ENCODE measurements around the gene UQCC5.

The UQCC5 gene, protein sequence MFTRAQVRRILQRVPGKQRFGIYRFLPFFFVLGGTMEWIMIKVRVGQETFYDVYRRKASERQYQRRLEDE

DNA sequence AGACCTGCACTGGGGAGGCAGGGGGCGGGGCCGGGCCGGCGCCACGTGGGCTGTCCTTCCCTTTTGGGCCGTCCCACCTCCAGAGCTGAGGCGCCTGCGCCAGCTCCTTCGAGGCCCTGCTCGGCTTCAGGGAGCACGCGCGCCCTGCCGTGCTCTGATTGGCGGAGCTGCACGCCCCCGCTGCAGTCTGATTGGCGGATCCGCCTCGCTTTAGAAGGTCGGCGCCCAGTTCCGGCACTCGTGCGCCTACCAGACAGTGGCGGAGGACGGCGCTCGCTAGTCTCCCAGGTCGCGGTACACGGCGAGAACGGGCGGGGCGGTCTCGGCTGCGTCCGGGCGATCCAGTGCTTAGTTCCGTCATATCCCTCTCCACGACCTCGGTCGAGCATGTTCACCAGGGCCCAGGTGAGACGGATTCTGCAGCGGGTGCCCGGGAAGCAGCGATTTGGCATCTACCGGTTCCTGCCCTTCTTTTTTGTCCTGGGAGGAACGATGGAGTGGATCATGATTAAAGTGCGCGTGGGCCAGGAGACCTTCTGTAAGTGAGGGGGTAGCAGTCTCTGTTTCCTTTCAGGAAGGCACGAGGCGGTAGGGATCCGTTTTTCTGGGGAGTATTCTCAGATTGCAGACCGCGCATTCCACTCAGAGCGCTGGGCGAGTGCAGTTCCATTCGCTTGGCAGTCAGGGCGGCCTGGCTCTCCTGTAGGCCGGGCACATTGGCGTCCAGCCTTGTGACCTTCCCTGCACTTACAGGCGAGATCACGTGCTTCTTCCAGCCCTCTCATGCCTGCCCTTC lies at the start of gene UQCC5:
Gene UQCC5, plus strand, starts transcription at position 237 of the 796 bp plus-strand sequence. Its CDS starts 151 bp downstream, at position 388.
- DNase-seq: peak; percentile 97

DNA sequence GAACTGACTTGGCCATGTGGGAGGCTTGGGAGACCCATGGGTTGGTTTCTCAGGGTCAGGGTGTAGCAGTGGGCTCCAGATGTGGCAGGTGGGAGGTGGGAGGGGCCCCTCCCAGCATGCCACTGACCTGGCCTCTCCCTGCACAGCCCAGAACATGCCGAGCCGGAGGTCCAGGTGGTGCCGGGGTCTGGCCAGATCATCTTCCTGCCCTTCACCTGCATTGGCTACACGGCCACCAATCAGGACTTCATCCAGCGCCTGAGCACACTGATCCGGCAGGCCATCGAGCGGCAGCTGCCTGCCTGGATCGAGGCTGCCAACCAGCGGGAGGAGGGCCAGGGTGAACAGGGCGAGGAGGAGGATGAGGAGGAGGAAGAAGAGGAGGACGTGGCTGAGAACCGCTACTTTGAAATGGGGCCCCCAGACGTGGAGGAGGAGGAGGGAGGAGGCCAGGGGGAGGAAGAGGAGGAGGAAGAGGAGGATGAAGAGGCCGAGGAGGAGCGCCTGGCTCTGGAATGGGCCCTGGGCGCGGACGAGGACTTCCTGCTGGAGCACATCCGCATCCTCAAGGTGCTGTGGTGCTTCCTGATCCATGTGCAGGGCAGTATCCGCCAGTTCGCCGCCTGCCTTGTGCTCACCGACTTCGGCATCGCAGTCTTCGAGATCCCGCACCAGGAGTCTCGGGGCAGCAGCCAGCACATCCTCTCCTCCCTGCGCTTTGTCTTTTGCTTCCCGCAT lies 49.2 kb upstream of the UQCC5 start:
- no peak for DNase-seq

DNA sequence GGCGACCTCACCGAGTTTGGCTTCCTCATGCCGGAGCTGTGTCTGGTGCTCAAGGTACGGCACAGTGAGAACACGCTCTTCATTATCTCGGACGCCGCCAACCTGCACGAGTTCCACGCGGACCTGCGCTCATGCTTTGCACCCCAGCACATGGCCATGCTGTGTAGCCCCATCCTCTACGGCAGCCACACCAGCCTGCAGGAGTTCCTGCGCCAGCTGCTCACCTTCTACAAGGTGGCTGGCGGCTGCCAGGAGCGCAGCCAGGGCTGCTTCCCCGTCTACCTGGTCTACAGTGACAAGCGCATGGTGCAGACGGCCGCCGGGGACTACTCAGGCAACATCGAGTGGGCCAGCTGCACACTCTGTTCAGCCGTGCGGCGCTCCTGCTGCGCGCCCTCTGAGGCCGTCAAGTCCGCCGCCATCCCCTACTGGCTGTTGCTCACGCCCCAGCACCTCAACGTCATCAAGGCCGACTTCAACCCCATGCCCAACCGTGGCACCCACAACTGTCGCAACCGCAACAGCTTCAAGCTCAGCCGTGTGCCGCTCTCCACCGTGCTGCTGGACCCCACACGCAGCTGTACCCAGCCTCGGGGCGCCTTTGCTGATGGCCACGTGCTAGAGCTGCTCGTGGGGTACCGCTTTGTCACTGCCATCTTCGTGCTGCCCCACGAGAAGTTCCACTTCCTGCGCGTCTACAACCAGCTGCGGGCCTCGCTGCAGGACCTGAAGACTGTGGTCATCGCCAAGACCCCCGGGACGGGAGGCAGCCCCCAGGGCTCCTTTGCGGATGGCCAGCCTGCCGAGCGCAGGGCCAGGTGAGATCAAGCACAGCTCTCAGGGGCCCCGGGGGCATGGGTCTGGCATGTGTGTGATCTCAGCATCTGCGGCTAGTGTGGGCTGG lies 48.4 kb upstream of the UQCC5 start:
- DNase-seq: no peak

DNA sequence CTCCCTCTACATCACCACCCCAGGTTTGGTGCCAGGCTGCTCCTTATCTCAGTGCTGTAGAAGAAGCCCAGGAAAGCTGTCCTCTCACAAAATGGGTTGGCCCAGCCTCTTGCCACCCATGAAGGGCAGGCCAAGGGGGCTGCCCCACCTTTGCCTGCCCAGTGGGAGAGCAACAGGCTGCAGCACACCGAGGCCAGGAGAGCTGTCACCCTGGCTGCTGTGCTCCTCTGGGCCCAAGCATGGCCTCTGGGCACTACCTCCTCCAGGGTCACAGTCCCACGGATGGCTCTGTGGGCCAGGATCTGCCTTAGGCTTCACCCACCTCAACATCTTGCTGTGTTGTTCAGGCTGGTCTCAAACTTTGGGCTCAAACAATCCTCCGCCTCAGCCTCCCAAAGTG lies 47.7 kb upstream of the UQCC5 start:
- DNase-seq: no peak

DNA sequence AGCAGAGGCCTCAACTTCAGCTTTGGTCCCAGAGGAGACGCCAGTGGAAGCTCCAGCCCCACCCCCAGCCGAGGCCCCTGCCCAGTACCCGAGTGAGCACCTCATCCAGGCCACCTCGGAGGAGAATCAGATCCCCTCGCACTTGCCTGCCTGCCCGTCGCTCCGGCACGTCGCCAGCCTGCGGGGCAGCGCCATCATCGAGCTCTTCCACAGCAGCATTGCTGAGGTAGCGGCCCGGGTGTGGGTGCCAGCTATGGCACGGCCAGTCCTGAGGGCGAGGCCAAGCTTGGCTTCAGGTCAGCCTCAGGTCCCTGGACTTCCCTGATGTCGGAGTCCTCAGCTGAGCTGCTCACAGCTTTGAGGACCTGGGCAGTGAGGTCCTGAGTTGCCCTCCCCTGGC lies 47.0 kb upstream of the UQCC5 start:
- no peak for DNase-seq

DNA sequence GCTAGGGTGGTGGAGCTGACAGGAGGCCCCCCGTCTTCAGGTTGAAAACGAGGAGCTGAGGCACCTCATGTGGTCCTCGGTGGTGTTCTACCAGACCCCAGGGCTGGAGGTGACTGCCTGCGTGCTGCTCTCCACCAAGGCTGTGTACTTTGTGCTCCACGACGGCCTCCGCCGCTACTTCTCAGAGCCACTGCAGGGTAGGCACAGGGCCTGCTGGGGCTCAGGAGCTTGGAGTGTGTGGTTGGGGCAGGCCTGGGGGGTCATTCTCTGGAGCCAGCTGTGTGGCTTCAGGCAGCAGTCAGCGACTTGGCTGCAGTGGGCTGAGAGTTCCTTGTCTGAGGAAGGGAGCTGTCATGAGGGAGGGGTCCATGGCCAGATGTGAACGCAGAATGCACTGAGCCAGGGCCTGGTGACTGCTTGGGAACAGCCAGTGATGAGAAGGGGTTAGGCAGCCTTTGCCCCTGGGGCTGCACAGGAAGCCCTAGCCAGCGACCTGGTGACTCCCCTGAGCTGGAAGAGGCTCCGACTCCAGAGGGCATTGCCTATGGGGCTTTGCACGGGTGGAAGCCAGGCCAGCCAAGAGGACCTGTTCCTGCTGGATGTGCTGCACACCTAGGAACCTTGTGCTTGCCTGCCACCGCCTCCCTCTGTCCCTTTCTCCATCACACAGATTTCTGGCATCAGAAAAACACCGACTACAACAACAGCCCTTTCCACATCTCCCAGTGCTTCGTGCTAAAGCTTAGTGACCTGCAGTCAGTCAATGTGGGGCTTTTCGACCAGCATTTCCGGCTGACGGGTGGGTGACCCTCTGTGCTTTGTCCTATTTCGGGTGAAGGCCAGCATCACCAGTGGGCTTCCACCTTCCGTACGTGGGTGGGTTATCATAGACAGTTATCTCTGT lies 46.1 kb upstream of the UQCC5 start:
- DNase-seq: no peak

DNA sequence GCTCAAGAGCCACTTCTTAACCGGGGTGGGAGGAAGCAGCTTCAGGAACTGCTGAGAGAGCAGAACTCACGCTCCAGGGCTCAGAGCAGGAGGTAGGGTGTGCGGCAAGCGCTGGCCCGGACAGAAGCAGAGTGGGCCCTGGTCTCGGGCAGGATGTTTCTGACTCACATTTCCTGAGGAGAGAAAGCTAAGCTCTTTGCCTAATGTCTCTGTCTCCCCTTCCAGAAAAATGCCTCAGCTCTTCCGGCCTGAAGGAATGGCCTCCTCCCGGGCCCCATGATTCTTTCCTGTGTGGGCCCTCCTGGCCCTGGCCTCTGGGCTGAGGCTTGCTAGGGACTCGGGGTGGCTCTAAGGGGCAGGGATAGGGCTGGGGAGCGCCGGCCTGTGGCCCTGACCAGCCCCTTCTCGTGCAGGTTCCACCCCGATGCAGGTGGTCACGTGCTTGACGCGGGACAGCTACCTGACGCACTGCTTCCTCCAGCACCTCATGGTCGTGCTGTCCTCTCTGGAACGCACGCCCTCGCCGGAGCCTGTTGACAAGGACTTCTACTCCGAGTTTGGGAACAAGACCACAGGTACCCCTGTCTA lies 45.4 kb upstream of the UQCC5 start:
- no peak for DNase-seq

DNA sequence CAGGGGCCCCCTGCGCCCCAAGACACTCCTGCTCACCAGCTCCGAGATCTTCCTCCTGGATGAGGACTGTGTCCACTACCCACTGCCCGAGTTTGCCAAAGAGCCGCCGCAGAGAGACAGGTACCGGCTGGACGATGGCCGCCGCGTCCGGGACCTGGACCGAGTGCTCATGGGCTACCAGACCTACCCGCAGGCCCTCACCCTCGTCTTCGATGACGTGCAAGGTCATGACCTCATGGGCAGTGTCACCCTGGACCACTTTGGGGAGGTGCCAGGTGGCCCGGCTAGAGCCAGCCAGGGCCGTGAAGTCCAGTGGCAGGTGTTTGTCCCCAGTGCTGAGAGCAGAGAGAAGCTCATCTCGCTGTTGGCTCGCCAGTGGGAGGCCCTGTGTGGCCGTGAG lies 44.3 kb upstream of the UQCC5 start:
- DNase-seq: no peak

DNA sequence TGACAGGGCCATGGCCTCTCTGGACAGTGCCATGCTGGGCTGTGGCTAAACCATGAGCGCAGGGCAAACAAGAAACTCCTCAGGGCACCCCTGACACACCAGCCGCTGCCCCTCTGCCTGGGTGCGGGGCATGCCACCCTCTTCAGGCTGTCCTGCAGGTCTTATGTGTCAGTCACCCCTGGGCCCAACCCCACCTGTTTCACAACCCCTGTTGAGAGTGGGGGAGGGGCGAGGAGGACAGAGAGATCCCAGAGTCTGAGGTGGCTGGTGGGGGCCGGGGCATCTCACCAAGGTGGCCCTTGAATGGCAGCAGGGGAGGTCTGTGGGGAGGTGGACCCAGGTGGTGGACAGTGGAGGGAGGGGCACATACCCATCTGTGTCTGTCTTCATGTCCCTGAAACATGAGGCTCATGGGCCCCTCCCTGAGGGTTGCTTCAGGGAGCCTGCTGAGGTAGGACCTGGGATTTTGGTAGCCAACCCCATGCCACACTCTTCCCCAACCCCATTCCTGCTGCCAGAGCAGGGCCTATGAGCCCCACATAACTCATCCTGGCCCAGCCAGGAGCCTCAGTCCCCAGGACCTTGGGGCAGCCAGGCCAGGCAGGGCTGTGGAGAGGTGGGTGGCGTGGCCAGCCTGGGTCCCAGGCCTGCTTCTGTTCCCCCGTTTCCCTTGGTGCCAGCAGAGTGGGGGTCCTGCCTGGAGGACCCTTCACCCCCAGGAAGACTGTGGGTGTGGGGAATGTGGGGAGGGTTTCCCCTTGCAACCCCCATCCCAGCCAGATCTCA lies 43.0 kb upstream of the UQCC5 start:
- DNase-seq: no peak

DNA sequence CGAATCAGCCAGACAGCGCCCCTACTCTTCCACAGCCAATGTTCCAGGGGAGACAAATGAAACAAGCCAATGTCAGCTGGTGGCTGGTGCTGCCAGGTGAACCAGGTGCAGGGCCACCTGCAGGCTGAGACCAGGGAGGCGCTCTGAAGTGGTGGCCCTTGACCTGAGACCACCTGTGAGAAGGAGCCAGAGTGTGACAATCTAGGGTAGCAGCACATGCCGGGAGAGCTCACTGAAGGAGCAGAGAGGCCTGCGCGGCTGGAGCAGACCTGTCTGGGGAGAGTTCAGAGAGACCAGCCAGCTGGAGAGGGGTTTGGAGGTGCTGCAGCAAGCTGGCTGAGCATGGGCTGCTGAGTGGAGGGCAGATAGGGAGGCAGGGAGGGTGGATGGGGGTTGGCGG lies 42.0 kb upstream of the UQCC5 start:
- DNase-seq: no peak

DNA sequence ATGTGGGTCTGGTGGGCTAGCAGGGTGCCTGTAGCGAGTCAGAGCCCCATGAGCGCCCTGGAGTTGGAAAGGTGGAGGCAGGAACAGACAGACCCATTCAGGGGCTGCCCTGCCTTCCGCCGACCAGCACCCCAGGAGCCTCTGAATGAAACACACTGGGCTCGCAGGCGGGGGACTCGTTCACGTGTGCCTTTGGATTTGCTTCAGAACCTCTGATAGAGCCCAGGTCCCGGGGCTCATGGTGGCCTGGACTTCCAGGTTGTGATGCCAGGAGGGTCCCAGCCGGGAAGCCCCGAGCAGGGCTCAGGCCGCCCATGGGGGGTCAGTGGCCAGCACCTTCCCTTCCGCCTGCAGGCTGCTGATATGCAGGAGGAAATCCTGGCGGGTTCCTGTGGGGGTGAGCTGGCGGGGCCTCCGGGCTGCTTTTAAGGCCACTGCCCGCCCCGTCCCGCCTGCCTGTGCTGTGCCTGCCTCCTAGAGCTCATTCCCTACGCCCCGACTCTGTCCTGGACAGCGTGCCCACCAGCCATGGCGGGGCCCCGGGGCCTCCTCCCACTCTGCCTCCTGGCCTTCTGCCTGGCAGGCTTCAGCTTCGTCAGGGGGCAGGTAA lies 41.4 kb upstream of the UQCC5 start, which contains the start of gene STAB1:
Gene STAB1, plus strand, starts transcription at position 453 of the 610 bp plus-strand sequence. Its CDS starts 76 bp downstream, at position 529.
- DNase-seq: no peak

DNA sequence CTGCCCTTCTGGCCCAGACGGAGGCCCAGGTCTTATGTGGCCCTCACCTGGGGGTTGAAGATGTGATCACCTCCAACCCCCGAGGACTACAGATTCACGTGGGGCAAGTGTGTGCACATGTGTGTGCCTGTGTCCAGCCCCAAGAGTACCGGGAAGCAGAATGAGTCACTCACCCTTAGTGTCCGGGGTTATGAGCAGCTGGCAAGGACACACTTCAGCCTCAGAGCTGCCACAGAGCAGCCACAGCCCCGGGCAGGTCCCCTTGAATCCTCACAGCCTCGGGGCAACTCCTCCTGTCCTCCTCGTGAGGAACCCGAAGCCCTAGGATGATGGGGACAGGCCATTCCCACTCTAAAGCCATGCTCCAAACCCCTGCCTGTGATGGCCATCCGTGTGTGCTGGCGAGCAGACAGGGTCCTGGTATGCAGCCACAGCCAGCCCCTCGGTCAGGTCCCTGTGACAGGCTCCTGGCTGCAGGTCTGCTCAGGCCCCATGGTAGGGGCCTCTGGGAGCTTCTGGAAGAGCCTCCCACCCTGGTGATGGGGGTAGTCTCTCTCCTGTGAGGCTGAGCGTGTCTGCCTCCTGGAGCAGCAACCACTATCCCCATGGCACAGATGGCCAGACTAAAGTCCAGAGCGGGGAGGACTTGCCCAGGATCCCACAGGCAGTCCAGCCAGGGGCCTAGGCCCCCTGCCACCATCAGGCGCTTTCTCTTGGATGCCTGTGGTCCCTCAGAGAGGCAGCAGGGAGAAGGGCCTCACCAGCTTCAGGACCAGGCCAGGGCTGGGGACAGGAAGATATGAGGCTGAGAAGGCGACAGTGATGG lies 40.4 kb upstream of the UQCC5 start:
- DNase-seq: no peak

DNA sequence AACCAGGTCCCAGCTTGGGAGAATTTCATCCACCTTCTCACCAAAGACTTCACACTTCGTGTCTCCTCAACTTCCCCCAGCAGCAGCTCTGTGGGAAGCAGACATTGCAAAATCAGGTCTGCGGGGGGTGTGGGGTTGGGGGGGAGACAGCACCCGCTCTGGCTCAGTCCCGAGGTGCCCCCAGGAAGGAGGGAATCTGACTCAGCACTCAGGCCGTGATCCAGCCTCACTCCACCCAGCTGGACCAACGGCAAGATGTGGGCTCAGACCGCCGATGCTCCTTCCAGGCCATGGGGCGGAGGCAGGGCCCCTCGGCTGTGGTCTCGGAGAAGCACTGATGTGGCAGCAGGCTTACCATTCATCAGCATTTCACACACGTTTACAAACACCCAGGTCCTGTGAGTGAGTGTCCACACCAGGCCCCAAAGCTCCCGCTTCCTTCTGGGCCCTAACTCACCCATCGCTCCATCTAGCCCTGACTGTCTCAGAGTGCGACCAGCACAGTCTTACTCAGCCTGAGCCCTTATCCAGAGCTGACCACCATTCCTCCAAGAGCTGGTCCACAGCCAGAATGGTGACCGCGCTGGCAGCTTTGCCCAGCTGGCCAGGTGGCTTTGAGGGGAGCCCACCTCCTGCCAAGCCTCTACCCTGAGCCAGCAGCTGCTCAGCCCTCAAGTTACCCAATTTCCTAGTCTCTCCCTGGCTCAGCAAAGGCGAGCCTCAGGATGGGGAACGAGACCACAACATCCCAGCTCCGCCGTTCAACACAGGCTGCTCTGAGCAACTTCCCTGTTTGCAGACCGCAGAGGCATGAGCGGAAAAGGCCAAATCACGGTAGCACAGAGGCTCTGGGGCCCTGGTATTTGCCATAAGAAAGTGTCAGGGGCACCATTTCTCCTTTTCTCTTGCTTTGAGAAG lies 38.0 kb upstream of the UQCC5 start:
- no peak for DNase-seq

DNA sequence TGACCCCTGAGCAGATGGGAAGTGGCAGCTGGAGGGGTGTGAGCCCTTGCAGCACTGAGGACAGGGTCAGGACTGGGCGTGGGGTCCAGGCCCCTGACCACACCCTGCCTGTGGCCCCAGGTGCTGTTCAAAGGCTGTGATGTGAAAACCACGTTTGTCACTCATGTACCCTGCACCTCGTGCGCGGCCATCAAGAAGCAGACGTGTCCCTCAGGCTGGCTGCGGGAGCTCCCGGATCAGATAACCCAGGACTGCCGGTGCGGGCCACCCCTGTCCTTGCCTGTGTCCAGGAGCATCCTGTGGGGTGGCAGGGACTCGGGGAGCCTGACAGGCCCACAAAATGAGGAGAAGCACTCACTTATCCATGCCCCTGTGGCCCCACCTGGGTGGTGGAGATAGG lies 35.4 kb upstream of the UQCC5 start:
- no peak for DNase-seq

DNA sequence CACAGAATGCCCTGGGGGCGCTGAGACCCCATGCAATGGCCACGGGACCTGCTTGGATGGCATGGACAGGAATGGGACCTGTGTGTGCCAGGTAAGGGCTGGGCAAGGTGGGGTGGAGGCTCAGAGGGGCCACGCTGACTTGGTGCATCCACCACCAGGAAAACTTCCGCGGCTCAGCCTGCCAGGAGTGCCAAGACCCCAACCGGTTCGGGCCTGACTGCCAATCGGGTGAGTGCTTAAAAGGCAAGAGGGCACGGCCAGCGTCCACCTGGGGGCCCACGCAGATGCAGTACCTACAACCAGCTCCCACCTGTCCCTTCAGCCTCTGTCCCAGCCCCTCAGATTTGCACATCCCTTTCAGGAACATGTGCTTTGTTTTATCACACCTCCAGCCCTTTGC lies 34.4 kb upstream of the UQCC5 start:
- no peak for DNase-seq

DNA sequence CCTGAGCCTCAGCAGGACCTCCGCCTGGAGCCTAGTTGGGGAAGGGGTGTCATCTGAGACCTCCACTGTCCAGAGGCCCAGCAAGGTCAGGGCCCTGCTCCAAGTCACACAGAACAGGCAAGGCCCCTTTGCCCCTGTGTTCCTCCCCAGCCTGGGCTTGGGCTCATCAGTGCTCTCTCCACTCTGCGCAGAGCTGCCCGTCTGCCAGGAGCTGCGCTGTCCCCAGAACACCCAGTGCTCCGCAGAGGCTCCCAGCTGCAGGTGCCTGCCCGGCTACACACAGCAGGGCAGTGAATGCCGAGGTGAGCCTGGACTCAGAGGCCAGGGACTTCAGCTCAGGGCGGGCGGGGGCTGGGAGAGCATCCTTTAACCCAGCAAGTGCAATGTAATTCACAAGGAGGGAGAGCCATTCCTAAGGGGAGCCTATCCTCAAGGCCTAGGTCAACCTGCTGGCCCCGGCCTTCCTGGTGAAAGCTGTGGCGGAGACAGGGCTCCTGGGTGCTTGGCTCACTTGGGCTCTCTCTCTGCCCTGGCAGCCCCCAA lies 33.5 kb upstream of the UQCC5 start:
- DNase-seq: no peak

DNA sequence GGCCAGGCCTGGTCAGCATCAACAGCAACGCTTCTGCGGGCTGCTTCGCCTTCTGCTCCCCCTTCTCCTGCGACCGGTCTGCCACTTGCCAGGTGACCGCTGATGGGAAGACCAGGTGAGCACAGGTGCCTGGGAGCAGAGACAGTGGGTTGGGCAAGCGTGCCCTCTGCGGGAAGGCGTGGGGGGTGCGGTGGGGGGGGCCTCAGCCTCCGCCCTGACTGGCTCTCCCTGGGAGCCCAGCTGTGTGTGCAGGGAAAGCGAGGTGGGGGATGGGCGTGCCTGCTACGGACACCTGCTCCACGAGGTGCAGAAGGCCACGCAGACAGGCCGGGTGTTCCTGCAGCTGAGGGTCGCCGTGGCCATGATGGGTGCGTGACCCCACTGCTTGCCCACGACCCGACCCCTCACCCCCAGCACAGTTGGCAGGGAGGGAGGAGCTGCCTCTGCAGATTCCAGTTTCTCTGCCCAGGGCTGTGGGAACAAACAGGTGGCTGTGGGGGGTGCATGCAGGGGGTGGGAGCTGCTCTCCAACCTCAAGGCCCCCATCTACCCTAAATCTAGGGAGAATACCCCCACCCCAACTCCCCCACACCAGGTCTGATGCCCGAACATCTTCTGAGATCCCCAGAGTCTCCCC lies 32.5 kb upstream of the UQCC5 start:
- DNase-seq: no peak
